Endothelial cell of umbilical vein (primary cell): Measurements from ENCODE around the gene BTBD8. TPM values are rescaled to one million over a fixed set of nuclear protein-coding genes. Genes with fewer than 3 reads are reported as not detected.

Experiments used
- BruUV-seq: library from RNA; stranded (reverse); fragments of 400-500 nt; replicated peaks from 2 replicates; lab custom pipeline; 2021; lab: Mats Ljungman, UMichigan
- CTCF ChIA-PET: fragments of 300-600, 350-600 bp; sonication (Branson Sonifier 250); formaldehyde crosslinking; loops from one replicate; lab custom pipeline; 2021; ENCODE audit warnings: antibody characterized with exemption, inconsistent platforms; lab: Charles Lee
- POLR2A ChIA-PET: fragments of 300-600, 350-600 bp; sonication (Branson Sonifier 250); formaldehyde crosslinking; loops from one replicate; lab custom pipeline; 2021; ENCODE audit warnings: antibody characterized with exemption, inconsistent platforms; lab: Charles Lee
- DNase-seq: peaks from one replicate; pipeline ENCODE4 v3.0.0-alpha.2; 2011; ENCODE audit warnings: low read depth, low spot score
- FAIRE-seq: peaks from 2 replicates; lab custom pipeline; 2011; peaks lifted over from hg19 to GRCh38; lab: Jason Lieb, UNC
- H2AFZ ChIP-seq: 2 replicates; pipeline ENCODE4 v1.6.0; 2012; ENCODE audit warnings: low read depth, low read length, control low read depth, inconsistent platforms
- H3K27ac ChIP-seq: 2 replicates; pipeline ENCODE4 v1.5.1; 2011; ENCODE audit warnings: low read depth, mild to moderate bottlenecking, control low read depth, low read length, moderate library complexity; ENCODE audit not compliant: insufficient read depth
- H3K27me3 ChIP-seq, 2 experiments: 2 replicates each; pipeline versions ENCODE4 v1.6.0 to v1.6.1; 2011; ENCODE audit warnings: low read length in 2 of 2, mixed read lengths in 1 of 2; ENCODE audit not compliant: control insufficient read depth in 2 of 2, insufficient read depth in 2 of 2
- H3K36me3 ChIP-seq, 2 experiments: 2 replicates in 1 of 2; 3 replicates in 1 of 2; pipeline ENCODE4 v1.5.1; 2011; ENCODE audit warnings: low read length in 2 of 2, mild to moderate bottlenecking in 1 of 2, moderate library complexity in 1 of 2; ENCODE audit not compliant: control insufficient read depth in 2 of 2, insufficient read depth in 2 of 2; ENCODE audit errors: extremely low read depth in 1 of 2
- H3K4me1 ChIP-seq: 3 replicates; pipeline ENCODE4 v1.5.1; 2011; ENCODE audit warnings: mild to moderate bottlenecking, low read length; ENCODE audit not compliant: control insufficient read depth, insufficient read depth; ENCODE audit errors: extremely low read depth
- H3K4me2 ChIP-seq: 2 replicates; pipeline ENCODE4 v1.6.1; 2011; ENCODE audit warnings: low read length, control low read depth, mixed read lengths; ENCODE audit not compliant: insufficient read depth
- H3K4me3 ChIP-seq, 3 experiments: fragments of 200-600 bp in 1 of 3; sonication (generic), shearing (Covaris generic) in 1 of 3; replicated peaks in 1 of 3; 2 replicates each; pipeline ENCODE4 v1.5.1; 2011 to 2016; ENCODE audit warnings: control low read depth in 3 of 3, low read length in 3 of 3, mild to moderate bottlenecking in 2 of 3, inconsistent platforms in 1 of 3, low read depth in 1 of 3, moderate library complexity in 1 of 3; ENCODE audit not compliant: insufficient read depth in 1 of 3
- H3K79me2 ChIP-seq: 2 replicates; pipeline ENCODE4 v1.6.0; 2012; ENCODE audit warnings: low read length, inconsistent platforms; ENCODE audit not compliant: control insufficient read depth, insufficient read depth
- H3K9ac ChIP-seq: replicated peaks from 2 replicates; pipeline ENCODE3; 2011; ENCODE audit warnings: low read length, control low read depth; ENCODE audit not compliant: insufficient read depth; ENCODE audit errors: extremely low read depth
- H3K9me1 ChIP-seq: replicated peaks from 3 replicates; pipeline ENCODE4 v1.6.0; 2011; ENCODE audit warnings: mild to moderate bottlenecking, low read length; ENCODE audit not compliant: control insufficient read depth, insufficient read depth; ENCODE audit errors: extremely low read depth
- H3K9me3 ChIP-seq: replicated peaks from 2 replicates; pipeline ENCODE4 v1.5.1; 2012; ENCODE audit warnings: low read length, inconsistent platforms; ENCODE audit not compliant: control insufficient read depth, insufficient read depth
- H4K20me1 ChIP-seq: replicated peaks from 2 replicates; pipeline ENCODE3; 2011; ENCODE audit warnings: mild to moderate bottlenecking, low read length; ENCODE audit not compliant: control insufficient read depth, insufficient read depth; ENCODE audit errors: extremely low read depth
- CTCF ChIP-seq, 2 donors: IDR thresholded peaks; 1 replicate in 1 of 2; 2 replicates in 1 of 2; pipeline ENCODE4 v1.5.1; 2011; ENCODE audit warnings: low read length in 2 of 2, mild to moderate bottlenecking in 2 of 2, moderate library complexity in 2 of 2, control low read depth in 1 of 2, inconsistent platforms in 1 of 2, low read depth in 1 of 2; ENCODE audit not compliant: insufficient read depth in 1 of 2; ENCODE audit errors: extremely low read depth in 1 of 2
- EZH2 ChIP-seq: IDR thresholded peaks from 2 replicates; pipeline ENCODE4 v1.6.1; 2012; ENCODE audit warnings: borderline replicate concordance, low read depth, mild to moderate bottlenecking, moderate library complexity, low read length, inconsistent platforms; ENCODE audit not compliant: severe bottlenecking
- FOS ChIP-seq: IDR thresholded peaks from 2 replicates; pipeline ENCODE4 v1.6.1; 2011; ENCODE audit warnings: mild to moderate bottlenecking, low read length, moderate library complexity, borderline replicate concordance; ENCODE audit not compliant: insufficient read depth
- GATA2 ChIP-seq: IDR thresholded peaks from 2 replicates; pipeline ENCODE4 v1.7.0; 2011; ENCODE audit warnings: low read depth, mild to moderate bottlenecking, moderate library complexity, mixed read lengths, low read length; ENCODE audit not compliant: insufficient read length, insufficient read depth
- JUN ChIP-seq: IDR thresholded peaks from 2 replicates; pipeline ENCODE4 v1.6.1; 2011; ENCODE audit warnings: borderline replicate concordance, low read depth; ENCODE audit not compliant: insufficient read length, insufficient read depth
- MAX ChIP-seq: IDR thresholded peaks from 2 replicates; pipeline ENCODE4 v1.6.1; 2011; ENCODE audit not compliant: insufficient read depth, insufficient read length
- MYC ChIP-seq: IDR thresholded peaks from one replicate; pipeline ENCODE4 v1.6.1; 2011; ENCODE audit warnings: mild to moderate bottlenecking, low read depth, low read length
- POLR2A ChIP-seq: IDR thresholded peaks from 2 replicates; pipeline ENCODE4 v1.6.1; 2012; ENCODE audit warnings: low read depth, mild to moderate bottlenecking, control low read depth, low read length
- POLR2AphosphoS5 ChIP-seq: IDR thresholded peaks from 2 replicates; pipeline ENCODE4 v1.6.1; 2012; ENCODE audit warnings: low read depth, mild to moderate bottlenecking, control low read depth, low read length, moderate library complexity; ENCODE audit not compliant: insufficient read depth
- dilution Hi-C: fragments of 300-500 bp; cut with MboI; formaldehyde crosslinking; loops from one replicate; pipeline ENCODE4 v1.15.0; 2019; ENCODE audit warnings: low sequenced_read_pairs; ENCODE audit not compliant: extremely low pct_ligation_motif_present
- intact Hi-C: fragments of 100-400 bp; cut with micrococcal nuclease; formaldehyde crosslinking; loops from one replicate; pipeline ENCODE4 v1.10.0; 2022
- polyA plus RNA-seq, 4 experiments: library from polyadenylated mRNA; depleted of rRNA in 3 of 4; stranded (reverse) in 3 of 4; unstranded in 1 of 4; fragments of >200 nt; gene quantifications; 2 replicates each; pipeline versions ENCODE4 v1.2.1 to v1.2.3, GENCODE V29; 2011 to 2012; ENCODE audit warnings: missing spikeins in 1 of 4
- total RNA-seq: library from RNA; stranded (reverse); gene quantifications from 2 replicates; pipeline ENCODE4 v1.2.3, GENCODE V29; 2021

Gene BTBD8
- total and polyA plus RNA-seq, 2 donors (not counting 3 experiments of a cell fraction or from before 2014, with no cell fraction given): 0.36 to 1.7 TPM

- dilution Hi-C loops: no loop called here
- Histone ChIP-seq H3K4me2 (no peak overlapping the region), H3K27me3 (no peaks in the 10 kb centered on the region), H3K9me3 (no peaks in the 10 kb centered on the region), H3K9me1 (no peaks in the 10 kb centered on the region), H3K4me1 (peaks cover 8% of the 10 kb centered on the region), H3K36me3 (no peaks in the 10 kb centered on the region), H3K4me3 (no peak overlapping the region), H4K20me1 (no peaks in the 10 kb centered on the region), H2AFZ (no peak overlapping the region), H3K27ac (no peak overlapping the region), H3K79me2 (no peaks in the 10 kb centered on the region), H3K9ac (no peak overlapping the region)
- ChIA-PET CTCF (no interaction called here), POLR2A (no interaction called here)
- FAIRE-seq: no peak
- no peak for DNase-seq
- BruUV-seq: no TSS peak
- intact Hi-C loops: no loop called here
- TF ChIP-seq FOS: no peak
- TF ChIP-seq JUN: no peak
- TF ChIP-seq POLR2A: no peak
- TF ChIP-seq CTCF (IDR thresholded peaks at IDR 0.05; ENCODE audit: extremely low read depth in 1 of 2, insufficient read depth in 1 of 2, low read depth in 1 of 2, low read length in 2 of 2): no peak
- TF ChIP-seq GATA2: no peak
- no peak for TF ChIP-seq POLR2AphosphoS5
- TF ChIP-seq EZH2: no peak
- TF ChIP-seq MYC: no peak
- TF ChIP-seq MAX: no peak
Measured at GRCh38 chr1:92051948-92052347, 28.2 kb upstream of the BTBD8 start.
